Fibroblast of pulmonary artery (primary cell): ENCODE results near the gene TMEM233.

Source experiments
- DNase-seq: peaks from one replicate; pipeline ENCODE4 v3.0.0-alpha.2; 2010; ENCODE audit warnings: low read depth
- H3K4me3 ChIP-seq: replicated peaks from 2 replicates; pipeline ENCODE4 v1.5.1; 2011; ENCODE audit warnings: low read depth, mild to moderate bottlenecking, control low read depth, low read length, moderate library complexity
- CTCF ChIP-seq: IDR thresholded peaks from 2 replicates; pipeline ENCODE4 v1.5.1; 2011; ENCODE audit warnings: mild to moderate bottlenecking, control low read depth, low read length, inconsistent platforms; ENCODE audit errors: missing control alignments

TMEM233 gene

GRCh38 chr12:119570771-119571170 is 22.8 kb upstream of the TMEM233 start:
- no peak overlapping the region for H3K4me3 ChIP-seq
- TF ChIP-seq CTCF, result no peak
- no peak for DNase-seq

- no peak for TF ChIP-seq CTCF
- no peak for DNase-seq
- no peak overlapping the region for H3K4me3 ChIP-seq
Observed at GRCh38 chr12:119573086-119573485, 20.5 kb upstream of the TMEM233 start.

DNA sequence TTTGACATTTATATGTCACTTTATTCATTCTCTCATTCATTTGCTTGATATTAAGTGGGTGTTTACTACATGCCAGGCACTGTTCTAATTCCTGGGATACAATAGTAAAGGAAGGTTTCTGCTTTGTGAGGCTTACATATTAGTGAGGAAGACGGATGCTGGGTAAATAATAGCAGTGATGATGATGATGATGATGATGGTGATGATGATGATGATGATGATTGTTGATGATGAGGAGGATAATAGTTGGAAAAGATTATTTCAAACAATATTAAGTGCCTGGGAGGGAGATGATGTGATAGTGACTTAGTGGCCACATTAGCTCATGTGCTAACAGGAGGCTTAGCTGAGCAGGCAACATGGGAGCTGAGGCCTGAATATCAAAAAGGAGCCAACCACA is 19.3 kb upstream of the TMEM233 start:
- DNase-seq, result no peak
- TF ChIP-seq CTCF, result no peak
- H3K4me3 ChIP-seq, result no peak overlapping the region

DNA sequence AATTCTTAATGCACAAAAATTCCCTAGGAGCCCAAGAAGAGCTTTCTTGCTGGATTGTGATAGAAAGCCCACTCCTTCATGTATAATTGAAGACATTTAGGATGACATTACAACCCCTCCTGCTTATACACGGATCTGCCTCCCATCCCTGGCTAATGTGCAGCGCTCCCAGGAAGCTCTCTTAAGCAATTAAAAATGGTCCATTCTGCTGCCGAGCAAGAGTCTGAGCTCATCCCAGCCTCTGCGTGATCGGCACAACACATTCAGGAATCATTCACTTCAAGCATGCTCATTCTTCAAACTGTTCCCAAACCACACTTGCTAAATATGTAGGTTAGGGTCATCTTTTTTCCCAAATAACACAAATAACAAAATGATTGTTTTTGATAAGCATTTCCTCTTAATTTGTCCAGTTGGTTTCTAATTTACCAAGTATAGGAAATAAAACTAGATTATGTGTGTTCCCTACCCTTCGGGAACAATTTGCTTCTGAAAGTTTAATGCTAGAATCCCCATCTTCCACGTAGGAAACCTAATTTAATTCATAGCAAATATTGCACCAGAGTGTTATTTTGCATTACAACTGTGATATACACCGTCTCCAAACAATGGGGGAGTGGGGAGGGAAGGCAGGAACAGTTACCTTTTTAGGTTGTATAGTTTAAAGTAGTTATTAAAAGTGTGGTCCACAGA is 17.3 kb upstream of the TMEM233 start:
- TF ChIP-seq CTCF, result no peak
- no peak for DNase-seq

DNA sequence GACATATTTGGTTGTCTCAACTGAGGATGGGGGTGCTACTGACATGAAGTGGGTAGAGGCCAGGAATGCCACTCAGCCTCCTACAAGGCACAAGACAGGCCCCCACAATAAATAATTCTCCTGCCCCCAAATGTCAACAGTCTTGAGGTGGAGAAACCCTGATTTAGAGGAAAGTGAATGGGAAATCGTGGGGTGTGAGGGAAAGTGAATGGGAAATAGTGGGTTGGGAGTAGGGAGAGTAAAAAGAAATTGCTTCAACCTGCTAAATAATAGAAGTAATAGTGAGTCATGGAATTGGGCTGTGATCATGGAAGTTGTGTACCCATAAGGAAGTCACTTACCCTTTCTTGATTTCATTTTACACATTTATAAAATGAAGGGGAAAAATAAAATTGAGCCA is 16.7 kb upstream of the TMEM233 start:
- TF ChIP-seq CTCF, result no peak
- no peak overlapping the region for H3K4me3 ChIP-seq
- no peak for DNase-seq

More for the DNA sequence above, 17.3 kb upstream of the TMEM233 start:
- no peak overlapping the region for H3K4me3 ChIP-seq

DNA sequence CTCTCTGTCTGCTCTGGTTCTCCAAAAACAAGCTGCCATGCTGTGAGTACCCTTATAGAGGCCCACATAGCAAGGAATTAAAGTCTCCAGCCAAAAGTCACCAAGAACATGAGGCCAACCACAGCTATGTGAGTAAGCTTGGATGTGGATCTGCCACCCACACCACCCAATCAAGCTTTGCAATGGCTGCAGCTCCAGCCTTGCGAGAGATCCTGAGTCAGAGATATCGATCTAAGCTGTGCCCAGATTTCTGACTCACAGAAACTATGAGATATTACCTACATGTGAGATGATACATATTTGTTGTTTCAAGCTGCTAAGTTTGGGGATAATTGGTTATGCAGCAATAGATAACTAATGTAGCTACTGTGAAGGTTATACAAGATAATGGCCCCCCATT is 15.5 kb upstream of the TMEM233 start:
- DNase-seq, result no peak

More for the DNA sequence above, 15.5 kb upstream of the TMEM233 start:
- no peak overlapping the region for H3K4me3 ChIP-seq
- TF ChIP-seq CTCF, result no peak
